Iris pigment epithelial cell (primary cell): Measurements from ENCODE around the gene HPN.
A peak's percentile ranks its signal among the peaks of the same experiment; 100 is the strongest.
"Not testable (repeated sequence)": the region's sequence is repeated elsewhere in the genome, so short reads cannot be mapped to it uniquely, and the experiment has no call there.

Experiments
- DNase-seq: peaks from one replicate; pipeline ENCODE4 v3.0.0-alpha.2; 2011; ENCODE audit warnings: low read depth

HPN gene

DNA sequence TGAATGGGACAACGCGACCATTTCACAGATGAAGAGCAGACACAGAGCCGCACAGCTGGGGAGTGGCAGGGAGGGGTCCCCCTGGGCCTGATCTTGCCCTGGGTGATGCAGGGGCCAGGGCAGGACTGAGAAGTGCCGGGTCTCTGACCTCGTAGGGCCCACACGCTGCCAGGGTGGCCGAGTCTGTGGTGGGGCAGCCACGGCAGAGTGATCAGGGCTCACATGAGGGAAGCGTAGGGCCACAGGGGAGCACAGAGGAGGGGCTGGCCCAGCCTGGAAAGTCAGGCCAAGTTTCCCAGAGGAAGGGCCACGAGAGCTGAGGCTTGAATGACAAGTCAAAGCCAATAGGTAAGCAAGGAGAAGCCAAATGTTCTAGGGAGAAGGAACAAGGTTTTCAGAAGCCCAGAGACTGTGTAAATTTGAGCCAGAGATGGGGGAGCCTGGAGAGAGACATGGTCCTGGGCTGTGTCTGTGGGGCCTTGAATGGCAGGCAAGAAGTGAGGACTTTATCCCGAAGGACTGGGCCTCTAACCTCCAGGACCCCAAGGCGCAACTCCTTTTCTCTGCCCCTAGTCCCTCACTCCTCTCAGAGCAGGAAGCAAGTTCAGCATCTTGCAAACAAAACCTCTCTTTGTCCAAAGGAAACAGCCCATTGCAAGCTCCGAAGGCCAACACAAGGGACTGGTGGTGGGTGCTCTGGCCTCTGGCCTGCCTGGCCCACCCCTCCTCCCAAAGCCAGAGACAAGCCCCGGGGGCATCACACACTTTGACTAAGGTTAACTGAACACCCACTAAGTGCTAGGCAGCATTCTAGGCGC is 42.4 kb downstream of the HPN start:
- no peak for DNase-seq

DNA sequence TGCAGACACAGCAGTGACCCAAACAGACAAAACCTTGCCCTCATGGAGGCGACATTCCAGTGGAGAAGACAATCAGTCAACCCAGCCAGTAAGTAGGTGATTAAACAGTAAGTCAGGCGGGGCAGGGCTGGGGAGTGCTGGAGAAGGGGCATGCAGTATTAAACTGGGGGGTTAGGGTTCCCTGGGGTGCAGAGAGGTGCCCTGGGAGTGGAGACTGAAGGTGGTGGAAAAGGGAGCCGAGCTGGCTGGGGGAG is 42.9 kb downstream of the HPN start:
- no peak for DNase-seq

- DNase-seq, result no peak
Measured at GRCh38 chr19:35085947-35086346, 44.4 kb downstream of the HPN start.

DNA sequence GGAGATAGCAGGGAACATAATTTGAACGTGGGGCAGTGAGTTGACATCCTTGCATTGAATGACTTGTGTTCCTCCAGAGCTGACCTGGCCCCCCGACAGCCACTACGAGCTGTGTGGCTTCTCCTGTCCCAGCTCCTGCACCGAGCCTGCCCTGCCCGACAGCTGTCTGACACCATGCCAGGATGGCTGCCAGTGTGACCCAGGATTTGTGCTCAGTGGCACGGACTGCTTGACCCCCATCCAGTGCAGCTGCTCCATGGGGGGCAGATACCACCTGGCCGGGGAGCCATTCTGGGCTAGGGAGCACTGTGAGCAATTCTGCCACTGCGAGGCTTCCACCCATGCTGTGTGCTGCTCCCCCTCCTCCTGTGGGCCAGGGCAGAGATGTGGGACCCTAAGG is 44.9 kb downstream of the HPN start:
- DNase-seq, result no peak

- DNase-seq, result no peak
Measured at GRCh38 chr19:35087393-35087792, 45.9 kb downstream of the HPN start.

DNA sequence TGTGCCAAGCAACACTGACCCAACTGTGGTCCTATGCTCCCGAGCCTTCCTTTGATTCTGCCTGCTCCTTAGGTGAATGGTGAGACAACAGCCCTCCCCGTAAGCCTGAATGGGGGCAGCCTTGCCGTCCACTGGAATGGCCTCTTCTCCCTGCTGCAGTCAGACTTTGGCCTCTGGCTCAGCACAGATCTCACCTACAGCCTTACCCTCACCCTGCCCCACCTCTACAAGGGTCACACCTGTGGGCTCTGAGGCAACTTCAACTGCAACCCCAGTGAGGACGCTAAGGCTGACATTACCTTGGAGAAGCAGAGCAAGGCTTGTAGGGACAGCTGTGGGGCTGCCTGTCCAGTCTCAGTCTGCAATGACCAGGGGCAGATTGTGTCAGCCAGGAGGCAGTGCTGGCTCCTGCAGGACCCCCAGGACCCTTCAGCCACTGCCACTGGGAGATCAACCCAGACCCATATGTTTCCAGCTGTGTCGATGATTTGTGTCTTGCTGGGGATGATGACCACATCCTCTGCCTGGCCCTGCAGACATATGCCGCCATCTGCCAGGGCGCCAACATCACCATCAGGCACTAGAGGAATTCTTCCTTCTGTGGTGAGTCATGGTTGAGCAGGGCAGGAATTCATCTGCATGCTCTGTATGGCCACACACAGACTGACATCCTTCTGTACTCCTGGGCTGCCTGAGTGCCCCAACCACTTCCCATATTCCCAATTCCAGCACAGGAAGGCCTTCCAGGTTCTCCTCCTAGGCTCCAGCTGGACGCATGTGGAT is 46.8 kb downstream of the HPN start:
- peak; percentile 78 for DNase-seq

- no peak for DNase-seq
Measured at GRCh38 chr19:35089554-35089953, 48.0 kb downstream of the HPN start.

DNA sequence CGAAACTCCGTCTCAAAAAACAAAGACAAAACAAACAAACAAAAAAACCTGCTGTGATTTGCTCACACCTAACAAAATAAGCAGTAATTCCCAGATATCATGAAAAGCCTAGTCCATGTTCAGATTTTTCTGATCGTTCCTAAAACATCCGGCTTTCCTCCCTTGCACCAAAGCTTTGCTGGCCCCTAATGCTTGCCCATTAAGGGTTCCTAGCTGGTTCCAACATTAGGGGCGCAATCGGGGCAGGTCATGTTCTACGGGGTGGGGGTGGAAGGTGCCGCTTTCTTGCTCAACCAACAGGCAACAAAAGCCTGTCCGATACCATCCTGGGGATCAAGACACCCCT is 48.6 kb downstream of the HPN start:
- no peak for DNase-seq

DNA sequence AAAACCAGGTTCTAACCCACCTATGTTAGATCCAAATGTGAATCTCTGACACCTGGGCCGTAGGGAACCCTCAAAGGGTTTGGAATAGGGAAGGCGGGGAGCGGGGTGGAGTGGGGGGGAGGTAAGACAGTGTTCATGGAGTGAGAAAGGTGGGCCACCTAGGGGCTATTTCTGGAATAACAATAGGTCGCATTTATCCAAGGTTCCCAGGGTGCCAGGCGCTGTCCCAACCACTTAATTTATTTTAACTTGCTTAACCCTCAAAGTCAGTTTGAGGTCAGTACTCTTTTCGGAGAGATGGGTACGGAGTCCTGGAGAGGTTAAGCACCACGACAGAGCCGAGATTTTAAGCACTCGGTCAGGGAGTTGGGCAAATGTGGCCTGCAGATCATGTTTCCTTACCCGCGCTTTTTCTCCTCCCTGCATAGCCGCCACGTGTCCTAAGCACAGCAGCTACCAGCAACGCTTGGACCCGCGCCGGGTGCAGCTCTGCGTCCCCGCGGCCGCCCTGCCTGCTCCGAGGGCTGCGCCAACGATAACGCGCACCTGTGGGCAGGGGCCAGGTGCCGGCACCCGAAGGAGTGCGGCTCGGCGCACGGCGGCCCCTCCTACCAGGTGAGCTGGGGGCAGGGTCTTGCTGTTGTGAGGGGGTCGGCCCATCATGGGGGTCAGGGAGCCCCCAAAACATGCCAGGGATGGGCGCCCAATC is 49.1 kb downstream of the HPN start:
- DNase-seq, result peak; percentile 50

GRCh38 chr19:35093430-35093829 is 51.9 kb downstream of the HPN start:
- DNase-seq, result no peak

DNA sequence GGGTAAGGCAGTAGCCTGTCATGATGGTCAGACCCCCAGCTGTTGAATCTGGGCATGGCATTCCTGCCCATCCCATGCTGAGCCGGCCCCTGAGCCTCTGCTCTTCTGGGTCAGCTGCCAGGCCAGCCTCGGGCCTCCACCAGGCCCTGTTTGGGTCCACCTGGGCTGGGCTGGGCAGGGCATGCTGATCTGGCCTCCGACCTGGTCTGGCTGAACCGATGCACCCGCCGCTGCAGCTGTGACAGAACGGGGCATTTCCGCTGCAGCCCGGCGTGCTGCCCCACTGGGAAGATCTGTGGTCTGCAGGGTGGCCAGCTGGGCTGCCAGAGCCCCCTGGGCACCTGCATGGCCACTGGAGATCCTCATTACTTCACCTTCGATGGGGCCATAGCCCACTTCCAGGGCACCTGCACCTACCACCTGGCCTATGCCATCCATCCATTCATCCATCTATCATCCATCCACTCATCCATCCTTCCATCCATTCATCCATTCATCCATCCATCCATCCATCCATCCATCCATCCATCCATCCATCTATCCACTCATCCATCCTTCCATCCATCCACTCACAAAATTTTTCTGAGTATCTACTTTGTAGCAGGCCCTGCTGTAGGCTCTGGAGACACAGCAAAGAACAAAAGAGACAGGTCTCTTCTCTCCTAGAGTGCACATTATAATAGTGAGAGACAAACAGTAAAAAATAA is 52.6 kb downstream of the HPN start:
- DNase-seq, result no peak

- DNase-seq, result no peak
Measured at GRCh38 chr19:35094656-35095055, 53.1 kb downstream of the HPN start.

DNA sequence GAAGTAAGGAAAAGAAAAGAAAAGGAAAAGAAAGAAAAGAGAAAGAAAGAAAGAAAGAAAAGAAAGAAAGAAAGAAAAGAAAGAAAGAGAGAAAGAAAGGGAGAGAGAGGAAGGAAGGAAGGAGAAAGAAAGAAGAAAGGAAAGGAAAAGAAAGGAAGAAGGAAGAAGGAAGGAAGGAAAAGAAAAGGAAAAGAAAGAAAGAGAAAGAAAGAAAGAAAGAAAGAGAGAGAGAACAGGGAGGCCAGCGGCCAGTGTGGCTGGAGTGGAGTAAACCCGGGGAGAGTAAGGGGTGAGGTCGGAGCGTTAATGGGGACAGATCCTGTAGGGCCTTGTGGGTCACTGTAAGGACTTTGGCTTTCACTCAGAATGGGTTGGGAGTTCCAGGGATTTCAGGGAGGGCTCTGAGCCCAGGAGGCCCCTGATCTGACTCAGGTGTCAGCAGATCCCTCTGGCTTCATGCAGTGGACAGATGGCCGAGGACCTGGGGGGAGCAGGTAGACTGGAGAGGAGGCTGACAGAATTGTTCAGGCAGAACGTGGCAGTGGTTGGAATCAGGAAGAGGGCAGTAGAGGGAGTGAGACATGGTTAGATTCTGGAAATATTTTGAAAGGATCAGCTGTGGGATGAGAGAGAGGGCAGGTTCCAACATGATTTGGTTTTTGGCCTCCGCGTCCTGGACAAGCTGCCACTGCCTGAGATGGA is 54.3 kb downstream of the HPN start:
- no peak for DNase-seq

- no peak for DNase-seq
Measured at GRCh38 chr19:35098413-35099049, 57.0 kb downstream of the HPN start.

DNA sequence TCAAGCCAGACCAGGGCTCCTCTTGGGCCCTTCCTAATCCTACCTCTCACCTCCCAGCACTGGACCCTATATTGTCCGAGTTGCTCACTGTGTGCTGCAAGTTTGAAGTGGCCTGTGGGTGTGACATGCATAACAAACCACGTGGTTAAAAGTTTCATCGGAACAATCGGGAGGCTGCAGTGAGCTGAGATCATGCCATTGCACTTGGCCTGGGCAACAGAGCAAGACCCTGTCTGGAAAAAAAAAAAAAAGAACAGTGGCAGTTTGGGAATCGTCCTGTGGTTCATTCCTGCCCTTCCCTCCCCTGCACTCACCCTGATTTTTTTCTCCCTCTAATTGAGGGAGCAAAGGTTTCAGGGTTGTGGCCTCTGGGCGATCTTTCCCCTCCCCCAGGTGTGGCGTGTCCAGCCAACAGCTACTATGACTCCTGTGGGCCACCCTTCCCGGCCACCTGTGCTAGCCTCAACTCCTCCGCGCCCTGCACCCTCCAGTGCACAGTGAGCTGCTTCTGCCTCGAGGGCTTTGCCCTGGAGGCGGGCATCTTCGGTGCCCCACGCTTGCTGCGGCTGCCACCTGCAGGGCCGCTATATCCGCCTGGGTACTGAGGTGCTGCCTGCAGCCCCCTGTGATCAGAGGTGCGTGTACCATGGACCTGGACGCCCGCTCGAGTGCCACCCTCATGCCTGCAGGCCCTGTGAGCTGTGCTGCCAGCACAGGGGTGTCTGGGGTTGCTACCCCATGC is 57.8 kb downstream of the HPN start:
- DNase-seq, result no peak

- DNase-seq, result no peak
Measured at GRCh38 chr19:35099897-35100275, 58.4 kb downstream of the HPN start.

GRCh38 chr19:35100588-35101533 is 59.3 kb downstream of the HPN start:
- DNase-seq, result no peak

- not testable (repeated sequence) for DNase-seq
Measured at GRCh38 chr19:35101949-35102348, 60.4 kb downstream of the HPN start.

GRCh38 chr19:35103614-35104013 is 62.1 kb downstream of the HPN start:
- not testable (repeated sequence) for DNase-seq

- no peak for DNase-seq
Measured at GRCh38 chr19:35104361-35104760, 62.8 kb downstream of the HPN start.
